WTC11 (cell line): Measurements from ENCODE around the gene PHKA2. TPM values are rescaled to one million over a fixed set of nuclear protein-coding genes. Genes with fewer than 3 reads are reported as not detected.

Source experiments
- ATAC-seq: fragments of 200-7000 bp; cut with Tn5 transposase; 2 replicates; pipeline ENCODE4 v1.10.0; 2021; ENCODE audit warnings: mild to moderate bottlenecking, moderate library complexity
- CTCF ChIA-PET: fragments of 300-600 bp; sonication (Branson Sonifier 250); formaldehyde crosslinking; loops from one replicate; lab custom pipeline; 2021; ENCODE audit warnings: antibody characterized with exemption; lab: Charles Lee
- POLR2A ChIA-PET: fragments of 350-600 bp; sonication (Branson Sonifier 250); formaldehyde crosslinking; loops from one replicate; lab custom pipeline; 2021; ENCODE audit warnings: antibody characterized with exemption; lab: Charles Lee
- DNase-seq: peaks from one replicate; pipeline ENCODE4 v3.0.0; 2021; ENCODE audit warnings: low spot score
- H3K27ac Mint-ChIP-seq: 2 replicates; pipeline ENCODE4 v1.8.0; 2021; ENCODE audit warnings: mixed read lengths
- H3K27me3 Mint-ChIP-seq: 2 replicates; pipeline ENCODE4 v1.8.0; 2021; ENCODE audit warnings: low read depth, mild to moderate bottlenecking, moderate library complexity, mixed read lengths
- H3K36me3 Mint-ChIP-seq: 2 replicates; pipeline ENCODE4 v1.8.0; 2021; ENCODE audit warnings: mixed read lengths
- H3K4me1 Mint-ChIP-seq: 2 replicates; pipeline ENCODE4 v1.8.0; 2022; ENCODE audit warnings: mixed read lengths
- H3K4me3 Mint-ChIP-seq: 2 replicates; pipeline ENCODE4 v1.8.0; 2021; ENCODE audit warnings: mild to moderate bottlenecking, moderate library complexity, mixed read lengths
- H3K9me3 Mint-ChIP-seq: 2 replicates; pipeline ENCODE4 v1.8.0; 2021; ENCODE audit warnings: mixed read lengths
- E2F1 ChIP-seq: sonication (generic); formaldehyde crosslinking; IDR thresholded peaks from 2 replicates; pipeline ENCODE4 v1.8.0; 2022; ENCODE audit warnings: mild to moderate bottlenecking, missing genetic modification reagents
- ELF4 ChIP-seq: sonication (generic); formaldehyde crosslinking; IDR thresholded peaks from 2 replicates; pipeline ENCODE4 v1.8.1; 2022; ENCODE audit warnings: low read depth, mild to moderate bottlenecking, moderate library complexity, missing genetic modification reagents
- IRF2 ChIP-seq: sonication (generic); formaldehyde crosslinking; IDR thresholded peaks from 2 replicates; pipeline ENCODE4 v1.8.0; 2022; ENCODE audit warnings: low read depth, missing genetic modification reagents, borderline replicate concordance
- MXD4 ChIP-seq: fragments of 250-450 bp; sonication (Bioruptor Pico); IDR thresholded peaks from 2 replicates; pipeline ENCODE4 v1.8.0; 2021; ENCODE audit warnings: mild to moderate bottlenecking, moderate library complexity, borderline replicate concordance
- NFATC4 ChIP-seq: fragments of 250-450 bp; sonication (Bioruptor Pico); IDR thresholded peaks from 2 replicates; pipeline ENCODE4 v1.9.0; 2021; ENCODE audit warnings: mild to moderate bottlenecking
- NR2C2 ChIP-seq: sonication (generic); formaldehyde crosslinking; IDR thresholded peaks from 2 replicates; pipeline ENCODE4 v1.8.0; 2022; ENCODE audit warnings: mild to moderate bottlenecking, missing genetic modification reagents
- STAT6 ChIP-seq: sonication (generic); formaldehyde crosslinking; conservative IDR thresholded peaks from 2 replicates; pipeline ENCODE4 v1.8.1; 2023; ENCODE audit warnings: mild to moderate bottlenecking, low read depth, missing genetic modification reagents, moderate library complexity
- TEAD1 ChIP-seq: sonication (generic); formaldehyde crosslinking; IDR thresholded peaks from 2 replicates; pipeline ENCODE4 v1.8.0; 2022; ENCODE audit warnings: mild to moderate bottlenecking, missing genetic modification reagents
- ZNF219 ChIP-seq: sonication (generic); formaldehyde crosslinking; IDR thresholded peaks from 2 replicates; pipeline ENCODE4 v1.8.0; 2023; ENCODE audit warnings: missing genetic modification reagents, mild to moderate bottlenecking, borderline replicate concordance
- ZNF232 ChIP-seq: sonication (generic); formaldehyde crosslinking; IDR thresholded peaks from 2 replicates; pipeline ENCODE4 v1.8.0; 2022; ENCODE audit warnings: mild to moderate bottlenecking, missing genetic modification reagents
- ZNF317 ChIP-seq: sonication (generic); formaldehyde crosslinking; IDR thresholded peaks from 2 replicates; pipeline ENCODE4 v1.8.1; 2023; ENCODE audit warnings: low read depth, mild to moderate bottlenecking, moderate library complexity, missing genetic modification reagents, borderline replicate concordance
- ZNF532 ChIP-seq: fragments of 250-450 bp; sonication (Bioruptor Pico); IDR thresholded peaks from 2 replicates; pipeline ENCODE4 v1.9.0; 2021; ENCODE audit warnings: mild to moderate bottlenecking, borderline replicate concordance
- ZNF671 ChIP-seq: fragments of 250-450 bp; sonication (Bioruptor Pico); IDR thresholded peaks from 2 replicates; pipeline ENCODE4 v1.8.0; 2021; ENCODE audit warnings: mild to moderate bottlenecking
- ZSCAN18 ChIP-seq: fragments of 250-450 bp; sonication (Bioruptor Pico); IDR thresholded peaks from 2 replicates; pipeline ENCODE4 v2.1.2; 2022; ENCODE audit warnings: mild to moderate bottlenecking, moderate library complexity
- total RNA-seq: library from RNA; stranded (reverse); gene quantifications from 3 replicates; pipeline ENCODE4 v1.2.3, GENCODE V29; 2021

PHKA2 gene
- total RNA-seq, 1 experiment from 2014 or later: 23.8 TPM

- no peak for TF ChIP-seq ZSCAN18
Measured at GRCh38 chrX:18892899-18893298, 91.0 kb downstream of the PHKA2 start (continued).

GRCh38 chrX:18891548-18891945 lies 92.4 kb downstream of the PHKA2 start:
- H3K9me3 Mint-ChIP-seq: no peaks in the 10 kb centered on the region
- no peak for ATAC-seq
- H3K27ac Mint-ChIP-seq: no peak overlapping the region
- CTCF ChIA-PET: no interaction called here
- H3K27me3 Mint-ChIP-seq: no peaks in the 10 kb centered on the region
- no peak for TF ChIP-seq TEAD1
- no peak for TF ChIP-seq ZNF317 (CRISPR knock-in tag)
- no peak for TF ChIP-seq IRF2 (CRISPR knock-in tag)
- TF ChIP-seq ZNF219 (CRISPR knock-in tag): no peak
- TF ChIP-seq E2F1 (CRISPR knock-in tag): no peak
- TF ChIP-seq MXD4 (CRISPR knock-in tag): no peak
- TF ChIP-seq ZNF671: no peak
- no peak for TF ChIP-seq ELF4 (CRISPR knock-in tag)
- TF ChIP-seq STAT6 (CRISPR knock-in tag): no peak
- no peak for TF ChIP-seq NR2C2 (CRISPR knock-in tag)
- no peak for TF ChIP-seq ZNF232 (CRISPR knock-in tag)
- no peak for TF ChIP-seq ZNF532 (CRISPR knock-in tag)
- TF ChIP-seq NFATC4 (CRISPR knock-in tag): no peak
- peaks cover 21% of the 10 kb centered on the region for H3K4me1 Mint-ChIP-seq
- POLR2A ChIA-PET: no interaction called here
- DNase-seq: no peak
- no peak overlapping the region for H3K4me3 Mint-ChIP-seq
- H3K36me3 Mint-ChIP-seq: no peaks in the 10 kb centered on the region
